MM.1S (cell line): ENCODE data around the gene E2F8.

Source experiments
- EZH2 ChIP-seq: fragments of 300-600 bp; sonication (generic); optimal IDR thresholded peaks from 2 replicates; pipeline ENCODE3; 2017; ENCODE audit warnings: low read depth, mild to moderate bottlenecking, antibody characterized with exemption, low read length, mixed read lengths
- EZH2phosphoT487 ChIP-seq: fragments of 300-600 bp; sonication (generic); IDR thresholded peaks from 2 replicates; pipeline ENCODE4 v1.6.1; 2018; ENCODE audit warnings: antibody characterized with exemption, low read length
- TF ChIP-seq, protein P1 (sequence below): fragments of 300-600 bp; sonication (generic); IDR thresholded peaks from 2 replicates; pipeline ENCODE4 v1.5.1; 2016; ENCODE audit warnings: antibody characterized with exemption, low read length, mixed read lengths

GRCh38 chr11:19253817-19254216 is 13.1 kb upstream of the E2F8 start:
- TF ChIP-seq, protein P1, sequence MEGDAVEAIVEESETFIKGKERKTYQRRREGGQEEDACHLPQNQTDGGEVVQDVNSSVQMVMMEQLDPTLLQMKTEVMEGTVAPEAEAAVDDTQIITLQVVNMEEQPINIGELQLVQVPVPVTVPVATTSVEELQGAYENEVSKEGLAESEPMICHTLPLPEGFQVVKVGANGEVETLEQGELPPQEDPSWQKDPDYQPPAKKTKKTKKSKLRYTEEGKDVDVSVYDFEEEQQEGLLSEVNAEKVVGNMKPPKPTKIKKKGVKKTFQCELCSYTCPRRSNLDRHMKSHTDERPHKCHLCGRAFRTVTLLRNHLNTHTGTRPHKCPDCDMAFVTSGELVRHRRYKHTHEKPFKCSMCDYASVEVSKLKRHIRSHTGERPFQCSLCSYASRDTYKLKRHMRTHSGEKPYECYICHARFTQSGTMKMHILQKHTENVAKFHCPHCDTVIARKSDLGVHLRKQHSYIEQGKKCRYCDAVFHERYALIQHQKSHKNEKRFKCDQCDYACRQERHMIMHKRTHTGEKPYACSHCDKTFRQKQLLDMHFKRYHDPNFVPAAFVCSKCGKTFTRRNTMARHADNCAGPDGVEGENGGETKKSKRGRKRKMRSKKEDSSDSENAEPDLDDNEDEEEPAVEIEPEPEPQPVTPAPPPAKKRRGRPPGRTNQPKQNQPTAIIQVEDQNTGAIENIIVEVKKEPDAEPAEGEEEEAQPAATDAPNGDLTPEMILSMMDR: no peak
- TF ChIP-seq EZH2: no peak
- TF ChIP-seq EZH2phosphoT487: no peak
